Fibroblast of skin of scalp (primary cell): ENCODE data around the gene PLN.

Source experiments
- DNase-seq: peaks from one replicate; pipeline ENCODE4 v3.0.0-alpha.2; 2013

Gene PLN

DNA sequence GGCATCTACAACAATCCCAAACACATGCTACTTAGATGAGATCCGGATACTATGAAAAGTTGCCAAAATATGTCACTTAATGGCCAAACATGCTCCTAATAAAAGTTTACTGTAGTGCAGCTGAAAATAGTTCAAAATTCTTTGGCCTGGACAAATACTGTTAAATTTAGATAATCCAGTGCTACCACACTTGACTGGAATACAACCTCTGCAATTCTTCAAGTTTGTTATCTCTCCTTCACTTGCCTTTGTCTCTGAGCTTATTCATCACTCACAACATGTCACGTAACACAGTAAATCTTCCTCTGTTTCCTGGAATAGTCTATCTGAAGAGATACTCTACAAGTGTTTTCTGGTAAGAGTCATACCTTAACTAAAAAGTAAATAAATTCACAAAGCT is 10.5 kb upstream of the PLN start:
- no peak for DNase-seq

DNA sequence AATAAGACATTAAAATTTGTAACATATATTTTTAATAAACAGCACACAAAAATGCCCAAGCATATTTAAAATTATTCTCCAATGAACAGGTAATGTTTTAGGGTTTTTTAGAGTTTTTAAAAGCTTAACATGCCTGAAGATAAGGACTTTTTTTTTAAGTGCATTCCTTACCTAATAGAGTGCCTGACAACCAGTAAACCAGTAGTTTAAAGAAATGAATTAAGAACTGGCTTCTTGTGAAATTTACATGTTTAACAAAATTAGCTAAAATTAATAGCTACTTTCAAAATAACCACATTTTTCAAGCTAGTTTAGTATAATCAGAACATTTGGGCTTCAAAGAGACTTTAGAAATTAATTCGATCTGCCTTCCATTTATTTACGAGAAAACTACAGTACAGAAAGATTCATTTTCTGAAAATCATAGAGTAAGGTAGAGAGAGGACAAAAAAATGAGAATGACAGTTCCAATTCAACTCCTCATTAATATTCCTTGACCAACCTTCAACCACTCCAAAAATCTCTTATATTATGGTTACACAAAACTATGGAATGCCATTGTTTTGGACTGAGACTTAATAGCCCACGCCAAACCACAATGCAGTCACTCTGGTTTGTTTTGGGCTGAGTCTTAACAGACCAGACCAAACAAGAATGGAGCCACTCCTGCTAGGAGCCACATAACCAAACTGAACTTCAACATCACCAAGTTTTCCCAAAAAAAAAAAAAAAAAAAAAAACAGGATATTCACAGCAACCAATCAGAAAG is 5.7 kb upstream of the PLN start:
- peak; percentile 83 for DNase-seq

DNA sequence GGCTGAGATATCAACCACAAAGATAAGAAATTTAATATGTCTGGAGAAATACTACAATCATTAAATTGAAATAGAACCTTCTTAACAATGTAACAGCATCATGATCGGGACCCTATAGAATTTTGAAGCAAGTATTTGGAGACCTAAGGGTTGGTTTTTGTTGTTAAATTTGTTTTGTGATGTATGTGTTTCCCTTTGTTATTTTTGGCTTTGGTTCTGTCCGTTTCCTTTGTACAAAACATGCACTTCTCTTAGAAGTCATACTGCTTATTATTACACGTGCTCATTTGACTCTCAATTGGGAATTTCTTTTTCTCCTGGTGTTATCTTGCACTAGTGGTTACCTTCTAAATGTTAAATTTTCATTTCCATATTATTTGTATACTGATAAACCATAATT is 4.0 kb upstream of the PLN start:
- no peak for DNase-seq

DNA sequence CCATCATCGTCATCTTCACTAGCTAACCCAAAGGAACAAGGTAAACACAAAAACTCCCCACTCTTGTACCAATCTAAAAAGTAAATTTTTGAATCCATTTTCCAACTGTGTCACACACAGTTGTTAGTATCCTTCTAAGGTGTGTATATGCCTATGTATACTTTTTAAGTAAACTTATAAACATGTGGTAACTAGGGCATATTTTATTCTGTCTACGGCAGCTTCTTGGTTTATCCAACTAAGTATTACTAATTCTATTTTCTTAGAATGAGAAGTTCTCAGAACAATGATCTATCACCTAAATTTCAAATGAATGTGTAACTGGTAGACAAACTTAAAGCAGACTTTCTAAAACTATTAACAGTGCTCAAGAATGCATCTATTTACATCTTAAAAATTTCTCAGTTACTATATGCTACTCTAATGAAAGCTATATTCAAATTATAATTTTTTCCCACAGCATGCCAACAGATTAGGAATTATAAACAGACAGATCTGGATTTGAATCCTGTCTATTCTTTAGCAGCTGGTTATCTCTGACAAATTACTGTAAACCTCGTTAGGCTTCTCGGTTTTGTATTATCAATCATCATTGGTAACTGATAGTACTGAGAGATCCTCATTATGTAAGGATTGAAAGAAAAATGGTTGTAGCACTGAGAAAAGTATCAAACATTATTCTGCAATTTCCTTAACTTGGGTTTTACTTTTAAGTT is 1.8 kb upstream of the PLN start:
- no peak for DNase-seq

DNA sequence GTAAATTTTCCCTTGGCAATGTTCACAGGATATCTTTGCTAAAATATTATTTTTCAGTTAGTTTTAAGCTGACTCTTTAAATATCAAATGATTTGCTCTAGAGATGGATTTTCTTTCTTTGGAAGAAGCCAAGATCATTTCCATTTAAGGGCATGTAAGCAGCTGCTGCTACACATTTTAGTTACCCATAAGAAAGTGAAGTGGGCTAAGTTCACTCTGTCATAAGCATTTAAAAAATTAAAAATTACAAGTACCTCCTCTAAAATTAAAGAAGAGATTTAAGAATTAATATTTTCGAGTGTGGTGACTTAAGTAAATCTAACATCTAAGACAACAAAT is 1.2 kb upstream of the PLN start:
- DNase-seq: no peak

DNA sequence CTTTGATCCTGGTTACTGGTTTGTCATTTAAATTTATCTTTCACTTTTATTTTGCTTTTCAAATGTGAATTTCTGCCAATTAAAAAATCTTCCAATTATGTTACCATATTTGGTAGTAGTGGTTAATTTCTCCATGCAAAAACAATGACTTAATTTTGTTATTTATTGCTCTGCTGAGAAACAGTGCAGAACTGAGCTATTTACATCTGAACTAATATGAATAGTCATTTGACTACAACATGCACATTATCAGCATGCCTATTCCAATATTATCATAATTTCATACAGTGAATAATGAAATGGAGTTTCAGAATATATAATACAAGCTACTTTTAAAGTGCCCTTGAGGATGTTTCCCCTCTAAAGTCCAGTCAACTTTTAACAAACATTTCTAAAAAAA is 517 bp downstream of the PLN start:
- no peak for DNase-seq

DNA sequence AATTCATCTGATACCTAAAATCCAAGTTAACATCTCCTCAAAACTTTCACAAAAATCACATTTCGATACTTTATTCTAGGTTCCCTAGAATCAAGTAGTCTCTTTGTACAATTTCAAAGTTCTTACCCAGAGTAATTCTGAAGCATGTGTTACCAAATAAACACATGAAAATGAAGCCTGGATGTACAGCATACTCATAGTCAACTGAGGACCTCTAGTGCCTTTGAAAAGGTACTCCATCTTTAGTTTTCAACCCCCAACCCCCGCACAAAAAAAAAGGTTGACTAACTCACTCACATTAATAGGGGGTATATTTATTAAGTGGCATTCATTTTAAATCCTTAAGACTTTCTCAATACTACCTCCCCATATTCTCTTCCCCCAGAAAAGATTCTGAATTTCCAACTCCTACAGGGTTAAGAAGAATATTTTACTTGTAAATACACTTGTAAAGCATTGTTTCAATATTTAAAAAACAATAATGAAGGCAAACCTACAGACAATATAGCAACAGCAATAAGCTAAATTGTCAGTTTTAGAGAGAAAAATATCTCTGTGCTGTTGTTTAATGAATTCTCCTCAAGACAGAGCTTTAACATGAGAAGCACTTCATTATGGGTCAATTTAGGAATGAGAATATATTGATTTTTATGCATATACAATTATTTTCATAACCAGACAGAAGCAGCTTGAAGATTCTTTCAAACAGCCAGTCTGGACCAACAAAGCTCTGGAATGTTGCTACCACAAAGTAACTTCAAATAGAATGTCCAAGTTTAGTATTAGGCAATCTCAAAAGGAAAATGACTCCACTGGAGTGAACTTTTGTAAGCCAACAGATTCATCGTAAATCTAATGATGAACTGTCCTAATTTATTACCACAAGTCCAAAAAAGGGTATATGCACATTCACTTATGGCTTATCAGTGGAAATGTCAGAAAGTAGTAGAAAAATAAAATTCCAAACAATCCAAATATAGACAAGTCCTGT is 3.3 kb downstream of the PLN start:
- peak; percentile 71 for DNase-seq

DNA sequence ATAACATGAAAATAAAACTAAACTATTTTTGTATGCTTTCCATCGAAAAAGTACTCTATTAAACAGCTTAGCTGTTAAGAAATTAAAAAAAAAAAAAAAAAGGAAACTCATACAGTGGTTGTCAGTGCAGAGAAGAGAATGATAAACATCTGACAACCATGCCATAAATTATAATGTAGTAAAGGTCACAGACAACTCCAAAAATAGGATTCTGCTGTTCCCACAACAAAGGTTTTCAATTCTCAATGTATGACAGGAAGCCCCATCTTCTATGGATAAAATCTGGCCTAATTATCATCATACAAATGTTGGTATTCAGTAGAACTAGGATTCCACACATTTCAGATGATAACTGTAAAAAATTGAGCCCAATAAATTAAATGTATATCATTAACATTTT is 5.0 kb downstream of the PLN start:
- no peak for DNase-seq

DNA sequence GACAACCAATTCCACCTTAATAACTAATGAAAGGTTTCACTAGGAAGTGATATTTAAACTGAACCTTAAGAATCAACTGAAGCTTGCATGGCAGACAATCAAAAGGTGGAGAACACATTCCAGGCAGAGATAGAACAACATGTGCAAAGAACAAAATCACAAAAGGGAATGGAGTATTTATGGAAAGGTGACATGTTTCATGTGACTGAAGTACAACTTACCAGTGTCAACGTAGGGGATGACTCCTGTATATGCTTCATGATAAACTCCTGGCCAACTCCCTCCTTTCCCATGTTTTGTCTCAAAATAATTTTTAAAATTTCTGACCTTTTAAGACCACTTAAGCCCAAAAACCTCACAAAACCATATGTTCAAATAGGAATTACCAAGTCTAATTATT is 6.6 kb downstream of the PLN start:
- DNase-seq: no peak

DNA sequence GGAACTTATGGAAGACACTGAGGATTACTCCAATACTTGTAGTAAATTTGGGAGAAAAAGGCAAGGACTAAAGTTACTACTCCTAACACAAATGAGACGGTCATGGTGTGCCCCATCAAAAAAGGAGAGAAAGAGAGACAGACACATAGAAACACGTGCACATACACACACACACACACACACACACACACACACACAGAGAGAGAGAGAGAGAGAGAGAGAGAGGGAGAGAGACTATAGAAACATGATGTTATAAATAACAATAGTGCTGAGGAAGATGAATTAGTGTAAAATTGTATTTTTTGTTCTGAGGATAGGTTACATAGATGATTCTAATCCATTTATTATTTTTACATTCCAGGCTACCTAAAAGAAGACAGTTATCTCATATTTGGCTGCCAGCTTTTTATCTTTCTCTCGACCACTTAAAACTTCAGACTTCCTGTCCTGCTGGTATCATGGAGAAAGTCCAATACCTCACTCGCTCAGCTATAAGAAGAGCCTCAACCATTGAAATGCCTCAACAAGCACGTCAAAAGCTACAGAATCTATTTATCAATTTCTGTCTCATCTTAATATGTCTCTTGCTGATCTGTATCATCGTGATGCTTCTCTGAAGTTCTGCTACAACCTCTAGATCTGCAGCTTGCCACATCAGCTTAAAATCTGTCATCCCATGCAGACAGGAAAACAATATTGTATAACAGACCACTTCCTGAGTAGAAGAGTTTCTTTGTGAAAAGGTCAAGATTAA is 10.5 kb downstream of the PLN start:
- DNase-seq: no peak

DNA sequence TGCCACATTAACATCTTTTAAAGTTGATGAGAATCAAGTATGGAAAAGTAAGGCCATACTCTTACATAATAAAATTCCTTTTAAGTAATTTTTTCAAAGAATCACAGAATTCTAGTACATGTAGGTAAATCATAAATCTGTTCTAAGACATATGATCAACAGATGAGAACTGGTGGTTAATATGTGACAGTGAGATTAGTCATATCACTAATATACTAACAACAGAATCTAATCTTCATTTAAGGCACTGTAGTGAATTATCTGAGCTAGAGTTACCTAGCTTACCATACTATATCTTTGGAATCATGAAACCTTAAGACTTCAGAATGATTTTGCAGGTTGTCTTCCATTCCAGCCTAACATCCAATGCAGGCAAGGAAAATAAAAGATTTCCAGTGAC is 11.6 kb downstream of the PLN start:
- no peak for DNase-seq

DNA sequence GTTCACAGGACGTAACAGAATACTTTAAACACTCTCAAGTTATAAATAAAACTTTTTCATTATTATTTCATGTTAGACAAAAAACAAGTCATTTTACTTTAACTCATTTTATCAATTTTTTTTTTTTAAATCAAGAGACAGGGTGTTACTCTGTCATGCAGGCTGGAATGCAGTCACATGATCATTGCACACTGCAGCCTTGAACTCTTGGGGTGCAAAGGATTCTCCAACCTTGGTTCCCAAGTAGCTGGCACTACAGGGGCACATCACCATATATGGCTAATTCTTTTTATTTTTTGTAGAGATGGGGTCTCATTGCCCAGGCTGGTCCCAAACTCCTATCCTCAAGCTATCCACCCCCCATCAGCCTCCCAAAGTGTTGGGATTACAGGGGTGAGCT is 14.2 kb downstream of the PLN start:
- DNase-seq: no peak

DNA sequence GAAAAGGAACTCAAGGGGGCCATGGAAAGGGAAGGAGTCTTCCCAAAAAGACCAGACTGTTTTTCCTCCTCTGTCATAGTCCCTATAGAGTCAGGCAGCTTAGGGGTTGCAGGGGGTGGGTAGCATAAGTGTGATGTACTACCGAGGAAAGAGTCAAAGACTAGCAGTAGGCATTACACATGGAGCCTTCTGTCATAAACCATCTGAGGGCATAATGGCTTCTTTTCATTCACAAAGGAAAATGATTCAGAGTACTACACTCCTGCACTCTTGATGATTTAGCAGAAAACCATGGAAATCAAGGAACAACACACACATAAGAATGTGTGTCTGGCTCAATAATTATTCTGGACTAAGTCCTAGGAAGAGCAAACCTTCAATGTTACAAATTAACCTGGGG is 14.9 kb downstream of the PLN start:
- DNase-seq: peak; percentile 29

DNA sequence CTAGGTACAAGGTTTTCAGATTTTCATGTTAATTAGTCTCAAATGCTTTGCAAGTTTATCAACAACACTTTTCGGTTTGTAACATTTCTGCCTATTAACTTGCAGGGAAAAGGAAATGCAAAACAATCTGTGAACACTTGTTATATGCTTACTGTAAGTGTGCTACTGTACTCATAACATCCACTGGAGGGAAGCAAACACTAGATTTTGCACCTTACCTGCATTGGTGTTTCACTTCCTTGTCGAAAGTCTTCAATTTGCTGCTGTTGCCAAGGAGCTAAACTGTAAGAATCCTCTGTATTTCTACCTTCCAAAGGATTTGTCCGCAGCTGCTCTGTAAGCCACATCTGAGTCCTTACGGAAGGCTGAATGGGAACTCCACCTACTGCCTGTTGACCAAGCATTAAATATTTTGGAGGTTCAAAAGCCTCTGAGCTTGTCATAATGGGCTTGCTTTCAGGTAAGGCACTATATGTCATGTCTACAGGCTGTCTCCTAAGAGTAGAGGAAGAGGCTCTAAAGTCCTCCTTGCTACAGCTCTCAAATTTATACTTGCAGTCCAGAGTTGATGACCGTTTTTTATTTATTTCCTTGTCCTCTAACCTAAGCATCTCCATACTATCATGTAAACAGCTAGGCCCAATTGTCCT is 17.3 kb downstream of the PLN start:
- no peak for DNase-seq

DNA sequence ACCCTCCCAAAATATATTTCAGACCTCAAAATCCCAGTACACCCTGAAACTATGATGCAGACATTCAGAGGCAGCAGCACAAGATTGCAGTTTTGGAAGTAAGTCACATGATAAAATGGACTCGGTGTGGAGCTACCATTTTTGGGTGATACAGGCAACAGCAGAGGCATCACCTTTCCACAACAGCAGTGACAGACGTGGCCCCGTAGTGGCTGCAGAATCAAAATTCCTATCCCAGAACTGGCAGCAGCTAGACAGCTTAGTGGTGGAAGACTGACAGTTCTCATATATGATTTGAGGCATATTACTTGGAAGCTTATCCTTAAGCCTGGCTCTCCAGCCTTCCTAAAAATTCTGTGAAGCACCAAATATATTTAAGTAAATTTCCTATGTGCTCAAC is 19.9 kb downstream of the PLN start:
- DNase-seq: no peak

DNA sequence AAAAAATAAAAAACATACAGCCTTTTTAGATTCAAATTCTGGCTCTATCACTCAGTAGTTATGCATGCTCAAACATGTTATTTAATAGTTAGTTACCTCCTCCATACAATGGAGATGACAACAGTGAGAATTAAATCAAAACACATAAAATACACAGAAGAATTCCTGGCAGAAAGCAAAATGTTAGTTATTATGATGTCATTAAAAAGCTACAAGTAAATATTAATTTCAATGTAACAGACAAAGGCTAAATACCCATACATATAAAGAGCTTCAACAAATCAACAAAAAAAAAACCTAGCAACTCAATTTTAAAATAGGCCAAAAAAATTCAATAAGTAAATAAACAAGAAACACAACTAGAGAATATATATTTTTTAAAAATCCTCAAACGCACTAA is 21.4 kb downstream of the PLN start:
- DNase-seq: no peak

DNA sequence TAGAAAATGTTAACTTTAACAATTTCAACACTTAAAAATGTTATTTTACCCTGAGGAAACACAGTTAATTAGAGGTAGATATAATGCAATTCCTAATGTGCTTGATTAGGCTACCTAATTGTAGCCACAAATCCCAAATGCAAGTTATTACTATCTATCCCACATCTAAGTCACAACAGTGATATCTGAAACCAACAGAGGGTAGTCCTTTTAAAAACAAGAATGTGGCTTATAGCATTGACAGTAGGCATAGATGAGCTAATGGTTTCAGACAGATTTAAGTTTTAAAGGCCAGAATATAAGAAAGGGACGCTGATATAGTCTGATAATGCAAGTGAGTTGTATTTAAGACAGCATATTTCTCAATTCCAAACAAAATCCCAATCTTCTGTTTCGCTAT is 23.0 kb downstream of the PLN start:
- no peak for DNase-seq

DNA sequence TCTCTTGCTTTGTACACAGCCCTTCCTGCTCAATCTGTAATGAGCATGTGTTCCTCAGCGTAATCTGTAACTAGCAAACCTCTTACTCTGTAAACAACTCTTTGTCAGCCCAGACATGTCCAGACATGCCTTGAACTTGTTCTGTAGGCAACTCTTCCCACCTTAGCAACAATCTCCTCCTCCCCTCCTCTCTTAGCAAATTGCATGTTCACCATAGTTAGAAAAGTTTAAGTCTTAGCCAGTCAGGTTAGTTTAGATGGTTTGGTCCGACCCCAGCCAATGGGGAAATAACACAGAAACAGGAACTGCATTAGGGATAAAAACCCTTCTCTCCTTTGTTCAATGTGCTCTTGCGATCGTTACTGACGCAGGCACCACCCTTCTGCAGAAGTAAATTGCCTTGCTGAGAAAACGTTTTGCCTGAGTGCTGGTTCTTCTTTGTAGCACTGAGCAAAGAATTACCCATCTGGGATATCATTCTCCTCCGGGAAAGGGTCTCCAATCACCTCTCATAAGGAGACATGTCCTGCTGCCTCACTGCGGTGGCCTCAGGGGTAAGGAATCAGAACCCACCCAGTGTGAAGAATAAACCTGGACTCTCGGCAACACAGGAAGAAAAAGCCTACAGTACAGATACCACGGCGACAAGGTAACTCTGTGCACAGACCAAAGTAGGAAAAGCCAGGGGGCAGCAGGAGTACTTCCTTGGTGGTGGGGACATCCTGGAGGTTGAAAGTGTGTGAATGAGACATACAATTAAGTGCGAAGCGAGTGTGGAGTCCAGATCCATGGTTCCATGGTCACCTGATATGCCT is 26.2 kb downstream of the PLN start:
- no peak for DNase-seq

DNA sequence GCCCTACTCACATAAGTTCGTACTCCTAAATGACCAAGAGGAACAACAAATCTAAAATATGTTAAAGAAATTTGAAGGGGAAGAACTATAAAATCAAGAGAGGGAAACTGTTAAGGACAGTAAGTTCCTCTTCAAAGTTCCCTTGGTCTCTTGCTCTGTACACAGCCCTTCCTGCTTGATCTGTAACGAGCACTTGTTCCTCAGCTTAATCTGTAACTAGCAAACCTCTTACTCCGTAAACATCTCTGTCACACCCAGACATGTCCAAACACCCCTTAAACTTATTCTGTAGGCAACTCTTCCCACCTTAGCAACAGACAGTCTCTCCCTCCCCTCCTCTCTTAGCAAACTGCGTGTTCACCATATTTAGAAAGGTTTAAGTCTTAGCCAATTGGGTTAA is 29.9 kb downstream of the PLN start:
- DNase-seq: no peak

DNA sequence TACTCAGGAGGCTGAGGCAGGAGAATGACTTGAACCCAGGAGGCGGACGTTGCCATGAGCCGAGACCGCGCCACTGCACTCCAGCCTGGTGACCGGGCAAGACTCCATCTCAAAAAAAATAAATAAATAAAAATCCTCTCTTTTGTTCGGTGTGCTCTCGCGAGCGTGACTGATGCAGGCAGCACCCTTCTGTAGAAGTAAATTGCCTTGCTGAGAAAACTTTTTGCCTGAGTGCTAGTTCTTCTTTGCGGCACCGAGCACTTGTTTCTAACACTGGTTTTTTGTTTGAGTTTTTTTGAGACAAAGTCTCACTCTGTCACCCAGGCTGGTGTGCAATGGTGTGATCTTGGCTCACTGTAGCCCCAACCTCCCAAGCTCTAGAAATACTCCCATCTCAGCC is 30.5 kb downstream of the PLN start:
- no peak for DNase-seq

DNA sequence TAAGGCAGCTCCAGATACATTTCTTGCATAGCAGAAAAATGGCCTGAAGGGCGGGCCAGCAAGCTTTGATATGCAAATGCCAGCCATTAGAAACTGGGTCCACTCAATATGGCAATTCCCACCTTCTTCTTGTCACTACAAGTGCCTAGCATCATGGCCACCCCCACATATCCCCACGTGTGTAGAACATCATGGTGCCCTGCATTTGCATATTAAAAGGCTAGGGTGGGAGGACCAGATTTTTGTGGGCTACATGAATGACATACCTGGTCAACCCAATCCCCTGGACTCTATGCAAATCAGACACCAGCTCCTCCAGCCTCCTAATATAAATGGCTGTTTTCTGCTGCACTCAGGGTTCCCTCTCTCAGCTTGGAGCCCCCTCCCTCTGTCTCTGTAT is 31.7 kb downstream of the PLN start:
- DNase-seq: no peak
